DMS 273 treated with DMSO at 0.1 percent for 48 hours (cell line): ENCODE results near the gene CEP83.

Experiments used
- DNase-seq: peaks from one replicate; lab custom pipeline; 2025; lab: John Stamatoyannopoulos, UW

CEP83 gene

GRCh38 chr12:94305130-94305957 is 154.3 kb downstream of the CEP83 start:
- no peak for DNase-seq

GRCh38 chr12:94304566-94305061 is 155.1 kb downstream of the CEP83 start:
- no peak for DNase-seq

- no peak for DNase-seq
Observed at GRCh38 chr12:94304012-94304411, 155.7 kb downstream of the CEP83 start.

- no peak for DNase-seq
Observed at GRCh38 chr12:94299846-94300245, 159.8 kb downstream of the CEP83 start.

GRCh38 chr12:94297876-94298505 is 161.7 kb downstream of the CEP83 start:
- DNase-seq: no peak

GRCh38 chr12:94297096-94297699 is 162.5 kb downstream of the CEP83 start:
- no peak for DNase-seq

GRCh38 chr12:94290353-94290752 is 169.3 kb downstream of the CEP83 start:
- DNase-seq: no peak

GRCh38 chr12:94289461-94290312 is 170.0 kb downstream of the CEP83 start:
- DNase-seq: no peak

- no peak for DNase-seq
Observed at GRCh38 chr12:94287245-94287628, 172.4 kb downstream of the CEP83 start.

- no peak for DNase-seq
Observed at GRCh38 chr12:94286583-94287244, 173.0 kb downstream of the CEP83 start.

GRCh38 chr12:94285943-94286582 is 173.6 kb downstream of the CEP83 start:
- DNase-seq: no peak

GRCh38 chr12:94284859-94285258 is 174.8 kb downstream of the CEP83 start:
- DNase-seq: no peak

- no peak for DNase-seq
Observed at GRCh38 chr12:94284046-94284445, 175.6 kb downstream of the CEP83 start.

- DNase-seq: no peak
Observed at GRCh38 chr12:94282675-94283074, 177.0 kb downstream of the CEP83 start.

- no peak for DNase-seq
Observed at GRCh38 chr12:94280063-94280462, 179.6 kb downstream of the CEP83 start.

GRCh38 chr12:94277426-94278000 is 182.2 kb downstream of the CEP83 start:
- DNase-seq: no peak

GRCh38 chr12:94276725-94277124 is 182.9 kb downstream of the CEP83 start:
- no peak for DNase-seq

- DNase-seq: no peak
Observed at GRCh38 chr12:94273272-94273671, 186.4 kb downstream of the CEP83 start.

GRCh38 chr12:94272280-94272679 is 187.4 kb downstream of the CEP83 start:
- DNase-seq: no peak

GRCh38 chr12:94271351-94271750 is 188.3 kb downstream of the CEP83 start:
- DNase-seq: no peak
